Measurements from ENCODE around the gene MCM7. TPM values are rescaled to one million over a fixed set of nuclear protein-coding genes. Genes with fewer than 3 reads are reported as not detected.
A peak's percentile ranks its signal among the peaks of the same experiment; 100 is the strongest.

The MCM7 gene
- total and polyA plus RNA-seq, 2 donors: 44.6 to 62.5 TPM

GRCh38 chr7:100128637-100128963 is 27.4 kb upstream of the MCM7 start:
- WGBS: 61% methylated on average over 1 of the region's 1 CpG
- Histone ChIP-seq H3K4me3 (ENCODE audit: low read depth, low read length) (no peak overlapping the region), H3K4me1 (ENCODE audit: insufficient read depth) (no peaks in the 10 kb centered on the region), H3K27ac (ENCODE audit: low read depth) (no peak overlapping the region), H3K36me3 (ENCODE audit: insufficient read depth) (no peaks in the 10 kb centered on the region)
- DNase-seq (ENCODE audit: extremely low spot score): no peak

GRCh38 chr7:100127866-100128636 is 26.9 kb upstream of the MCM7 start:
- H3K27ac ChIP-seq (ENCODE audit: low read depth): peak overlapping the region; percentile 89
- H3K4me3 ChIP-seq (ENCODE audit: low read depth, low read length): peak overlapping the region; percentile 75
- no peaks in the 10 kb centered on the region for H3K4me1 ChIP-seq (ENCODE audit: insufficient read depth)
- DNase-seq (ENCODE audit: extremely low spot score): no peak
- 3% methylated on average over 37 of the region's 37 CpGs for WGBS
- H3K36me3 ChIP-seq (ENCODE audit: insufficient read depth): no peaks in the 10 kb centered on the region

- peak within 1 kb of the TSS; percentile 75 for H3K4me3 ChIP-seq (ENCODE audit: low read depth, low read length)
- H3K4me1 ChIP-seq (ENCODE audit: insufficient read depth): no peaks in the 10 kb centered on the region
- under 1% methylated on average over 85 of the region's 85 CpGs for WGBS
- H3K36me3 ChIP-seq (ENCODE audit: insufficient read depth): no peaks in the 10 kb centered on the region
- H3K27ac ChIP-seq (ENCODE audit: low read depth): peak within 1 kb of the TSS; percentile 94
- peak; percentile 90 for DNase-seq (ENCODE audit: extremely low spot score)
Measured at GRCh38 chr7:100126931-100127865, 26.0 kb upstream of the MCM7 start, which contains the start of gene MBLAC1. TSS of gene MBLAC1 (plus strand) at chr7:100126967. CDS start at chr7:100127396, 429 bp downstream.

GRCh38 chr7:100126239-100126930 is 25.2 kb upstream of the MCM7 start:
- no peak for DNase-seq (ENCODE audit: extremely low spot score)

GRCh38 chr7:100124301-100125230 is 23.4 kb upstream of the MCM7 start:
- H3K4me3 ChIP-seq (ENCODE audit: low read depth, low read length): no peak overlapping the region
- H3K36me3 ChIP-seq (ENCODE audit: insufficient read depth): no peaks in the 10 kb centered on the region
- WGBS: 84% methylated on average over 4 of the region's 4 CpGs
- DNase-seq (ENCODE audit: extremely low spot score): no peak
- no peak overlapping the region for H3K27ac ChIP-seq (ENCODE audit: low read depth)
- H3K4me1 ChIP-seq (ENCODE audit: insufficient read depth): no peaks in the 10 kb centered on the region

More at GRCh38 chr7:100126239-100126930, 25.2 kb upstream of the MCM7 start:
- Histone ChIP-seq H3K27ac (ENCODE audit: low read depth) (peak overlapping the region; percentile 94), H3K36me3 (ENCODE audit: insufficient read depth) (no peaks in the 10 kb centered on the region), H3K4me1 (ENCODE audit: insufficient read depth) (no peaks in the 10 kb centered on the region), H3K4me3 (ENCODE audit: low read depth, low read length) (peak overlapping the region; percentile 75)
- 12% methylated on average over 29 of the region's 29 CpGs for WGBS

GRCh38 chr7:100122568-100122967 is 21.4 kb upstream of the MCM7 start:
- DNase-seq (ENCODE audit: extremely low spot score): no peak
- no peak overlapping the region for H3K27ac ChIP-seq (ENCODE audit: low read depth)
- no peaks in the 10 kb centered on the region for H3K4me1 ChIP-seq (ENCODE audit: insufficient read depth)
- no peaks in the 10 kb centered on the region for H3K36me3 ChIP-seq (ENCODE audit: insufficient read depth)
- no peak overlapping the region for H3K4me3 ChIP-seq (ENCODE audit: low read depth, low read length)
- 78% methylated on average over 1 of the region's 1 CpG for WGBS

- H3K27ac ChIP-seq (ENCODE audit: low read depth): no peak overlapping the region
- 73% methylated on average over 13 of the region's 13 CpGs for WGBS
- H3K4me1 ChIP-seq (ENCODE audit: insufficient read depth): no peaks in the 10 kb centered on the region
- no peak overlapping the region for H3K4me3 ChIP-seq (ENCODE audit: low read depth, low read length)
- no peak for DNase-seq (ENCODE audit: extremely low spot score)
- no peaks in the 10 kb centered on the region for H3K36me3 ChIP-seq (ENCODE audit: insufficient read depth)
Measured at GRCh38 chr7:100122067-100122466, 20.9 kb upstream of the MCM7 start.

- no peak overlapping the region for H3K27ac ChIP-seq (ENCODE audit: low read depth)
- 28% methylated on average over 1 of the region's 1 CpG for WGBS
- no peaks in the 10 kb centered on the region for H3K4me1 ChIP-seq (ENCODE audit: insufficient read depth)
- H3K4me3 ChIP-seq (ENCODE audit: low read depth, low read length): no peak overlapping the region
- no peaks in the 10 kb centered on the region for H3K36me3 ChIP-seq (ENCODE audit: insufficient read depth)
- no peak for DNase-seq (ENCODE audit: extremely low spot score)
Measured at GRCh38 chr7:100120733-100121036, 19.5 kb upstream of the MCM7 start.

- DNase-seq (ENCODE audit: extremely low spot score): no peak
- Histone ChIP-seq H3K36me3 (ENCODE audit: insufficient read depth) (no peaks in the 10 kb centered on the region), H3K4me1 (ENCODE audit: insufficient read depth) (no peaks in the 10 kb centered on the region), H3K27ac (ENCODE audit: low read depth) (peak overlapping the region; percentile 40), H3K4me3 (ENCODE audit: low read depth, low read length) (peak overlapping the region; percentile 46)
- WGBS: 11% methylated on average over 19 of the region's 19 CpGs
Measured at GRCh38 chr7:100119970-100120732, 19.0 kb upstream of the MCM7 start.

- Histone ChIP-seq H3K4me1 (ENCODE audit: insufficient read depth) (no peaks in the 10 kb centered on the region), H3K36me3 (ENCODE audit: insufficient read depth) (no peaks in the 10 kb centered on the region), H3K27ac (ENCODE audit: low read depth) (peak within 1 kb of the TSS; percentile 40), H3K4me3 (ENCODE audit: low read depth, low read length) (peak within 1 kb of the TSS; percentile 89)
- peak; percentile 93 for DNase-seq (ENCODE audit: extremely low spot score)
- under 1% methylated on average over 49 of the region's 49 CpGs for WGBS
Measured at GRCh38 chr7:100119072-100119969, 18.1 kb upstream of the MCM7 start, which contains the start of the genes CNPY4 and TAF6. TSS of gene CNPY4 (plus strand) at chr7:100119634. CDS start at chr7:100119745, 111 bp downstream. TSS of gene TAF6 (minus strand) at chr7:100119358. CDS start at chr7:100114209, 5,149 bp downstream.

GRCh38 chr7:100118388-100119071 is 17.3 kb upstream of the MCM7 start:
- H3K4me1 ChIP-seq (ENCODE audit: insufficient read depth): no peaks in the 10 kb centered on the region
- H3K27ac ChIP-seq (ENCODE audit: low read depth): no peak overlapping the region
- H3K4me3 ChIP-seq (ENCODE audit: low read depth, low read length): peak overlapping the region; percentile 89
- WGBS: 22% methylated on average over 18 of the region's 18 CpGs
- no peaks in the 10 kb centered on the region for H3K36me3 ChIP-seq (ENCODE audit: insufficient read depth)
- no peak for DNase-seq (ENCODE audit: extremely low spot score)
